Colon (tissue), 2 donors: Measurements from ENCODE around the gene FAM53A.

Source experiments
- FAIRE-seq: peaks from 2 replicates; lab custom pipeline; 2012; peaks lifted over from hg19 to GRCh38; lab: Jason Lieb, UNC
- donor health status: control.
- donor health status: control.

Gene FAM53A

GRCh38 chr4:1593881-1594345, 90.2 kb downstream of the FAM53A start:
- FAIRE-seq = no peak

- FAIRE-seq = no peak
Observed at GRCh38 chr4:1593458-1593857, 90.7 kb downstream of the FAM53A start.

GRCh38 chr4:1592709-1593417, 91.2 kb downstream of the FAM53A start:
- no peak for FAIRE-seq

- no peak for FAIRE-seq
Observed at GRCh38 chr4:1592068-1592708, 91.9 kb downstream of the FAM53A start.

GRCh38 chr4:1591107-1591506, 93.0 kb downstream of the FAM53A start:
- FAIRE-seq = no peak

- no peak for FAIRE-seq
Observed at GRCh38 chr4:1590244-1590643, 93.9 kb downstream of the FAM53A start.
